H1 (cell line): Measurements from ENCODE around the gene CLIC3. TPM values are rescaled to one million over a fixed set of nuclear protein-coding genes. Genes with fewer than 3 reads are reported as not detected.

Experiments used
- CTCF ChIA-PET: fragments of 300-600 bp; sonication (Branson Sonifier 250); formaldehyde crosslinking; loops from one replicate; lab custom pipeline; 2021; ENCODE audit not compliant: partially characterized antibody; lab: Charles Lee
- POLR2A ChIA-PET: fragments of 300-600 bp; sonication (Branson Sonifier 250); formaldehyde crosslinking; loops from one replicate; lab custom pipeline; 2021; ENCODE audit warnings: inconsistent platforms; ENCODE audit not compliant: partially characterized antibody; lab: Charles Lee
- DNase-seq, 2 experiments: peaks; one replicate each; pipeline versions ENCODE4 v3.0.0 to v3.0.0-alpha.2; 2010 to 2022; ENCODE audit warnings: low spot score in 2 of 2, low read depth in 1 of 2, mixed read lengths in 1 of 2
- FAIRE-seq: peaks from 2 replicates; lab custom pipeline; 2011; peaks lifted over from hg19 to GRCh38; lab: Jason Lieb, UNC
- H2AFZ ChIP-seq: 2 replicates; pipeline ENCODE4 v1.8.1; 2012; ENCODE audit warnings: low read length, inconsistent platforms
- H2AK5ac ChIP-seq: 2 replicates; pipeline ENCODE4 v1.6.1; 2013; ENCODE audit warnings: low read depth, low read length
- H2BK120ac ChIP-seq: replicated peaks from 2 replicates; pipeline ENCODE3; 2013; ENCODE audit warnings: low read depth, low read length, inconsistent platforms
- H2BK12ac ChIP-seq: 2 replicates; pipeline ENCODE4 v1.6.1; 2013; ENCODE audit warnings: low read depth, low read length
- H2BK15ac ChIP-seq: 2 replicates; pipeline ENCODE4 v1.6.1; 2013; ENCODE audit warnings: low read length
- H2BK20ac ChIP-seq: 2 replicates; pipeline ENCODE4 v1.6.1; 2013; ENCODE audit warnings: low read length
- H2BK5ac ChIP-seq: 2 replicates; pipeline ENCODE4 v1.6.1; 2013; ENCODE audit warnings: low read depth, low read length
- H3K14ac ChIP-seq: 2 replicates; pipeline ENCODE4 v1.6.1; 2013; ENCODE audit warnings: inconsistent platforms; ENCODE audit not compliant: insufficient read length
- H3K18ac ChIP-seq: 2 replicates; pipeline ENCODE4 v1.6.1; 2013; ENCODE audit warnings: low read length; ENCODE audit errors: extremely low read depth
- H3K23ac ChIP-seq: 2 replicates; pipeline ENCODE4 v1.6.1; 2013; ENCODE audit warnings: inconsistent platforms; ENCODE audit not compliant: insufficient read length
- H3K23me2 ChIP-seq: 2 replicates; pipeline ENCODE4 v1.6.1; 2013; ENCODE audit warnings: low read depth, low read length
- H3K27ac ChIP-seq: 2 replicates; pipeline ENCODE4 v1.6.1; 2011; ENCODE audit warnings: low read depth, low read length, inconsistent platforms
- H3K27me3 ChIP-seq, 4 experiments: replicated peaks in 1 of 4; 1 replicate in 1 of 4; 2 replicates in 3 of 4; pipeline versions ENCODE4 v1.6.1 to v1.8.1; 2011 to 2013; ENCODE audit warnings: low read length in 3 of 4, mild to moderate bottlenecking in 3 of 4, inconsistent platforms in 2 of 4, mixed read lengths in 2 of 4, moderate library complexity in 1 of 4; ENCODE audit not compliant: control insufficient read depth in 3 of 4, insufficient read depth in 3 of 4; ENCODE audit errors: extremely low read depth in 1 of 4
- H3K36me3 ChIP-seq, 4 experiments: 2 replicates each; pipeline versions ENCODE4 v1.6.1 to v1.8.1; 2011 to 2013; ENCODE audit warnings: mild to moderate bottlenecking in 4 of 4, low read length in 3 of 4, moderate library complexity in 2 of 4, control low read depth in 1 of 4, inconsistent platforms in 1 of 4; ENCODE audit not compliant: insufficient read depth in 4 of 4, control insufficient read depth in 2 of 4
- H3K4ac ChIP-seq: replicated peaks from 2 replicates; pipeline ENCODE3; 2013; ENCODE audit warnings: low read length, low read depth, mixed read lengths, inconsistent platforms; ENCODE audit not compliant: insufficient read length
- H3K4me1 ChIP-seq, 4 experiments: replicated peaks in 1 of 4; 1 replicate in 1 of 4; 2 replicates in 3 of 4; pipeline versions ENCODE4 v1.6.1 to v1.8.1; 2011 to 2013; ENCODE audit warnings: low read length in 3 of 4, inconsistent platforms in 2 of 4, mixed read lengths in 1 of 4; ENCODE audit not compliant: insufficient read depth in 4 of 4, control insufficient read depth in 3 of 4
- H3K4me2 ChIP-seq, 2 experiments: 2 replicates each; pipeline versions ENCODE4 v1.6.1 to v1.8.1; 2011 to 2013; ENCODE audit warnings: low read depth in 2 of 2, low read length in 2 of 2, control low read depth in 1 of 2, inconsistent platforms in 1 of 2, mild to moderate bottlenecking in 1 of 2; ENCODE audit not compliant: insufficient read depth in 1 of 2
- H3K4me3 ChIP-seq, 4 experiments: fragments of 200-600, 300-600 bp in 1 of 4; sonication (generic), shearing (Covaris generic), sonication (Bioruptor Twin) in 1 of 4; 2 replicates each; pipeline versions ENCODE4 v1.5.1 to v1.8.1; 2011 to 2016; ENCODE audit warnings: low read length in 4 of 4, low read depth in 3 of 4, control low read depth in 2 of 4, inconsistent platforms in 2 of 4, mild to moderate bottlenecking in 2 of 4, mixed read lengths in 1 of 4, moderate library complexity in 1 of 4; ENCODE audit not compliant: insufficient read depth in 2 of 4; ENCODE audit errors: extremely low read depth in 1 of 4
- H3K56ac ChIP-seq: replicated peaks from 2 replicates; pipeline ENCODE3; 2013; ENCODE audit warnings: low read depth, mild to moderate bottlenecking, mixed read lengths, low read length, inconsistent platforms; ENCODE audit not compliant: insufficient read length
- H3K79me1 ChIP-seq: 2 replicates; pipeline ENCODE4 v1.6.1; 2013; ENCODE audit warnings: low read depth, low read length, control low read depth
- H3K79me2 ChIP-seq, 2 experiments: 2 replicates each; pipeline versions ENCODE4 v1.6.1 to v1.8.1; 2012 to 2013; ENCODE audit warnings: low read length in 2 of 2, mild to moderate bottlenecking in 2 of 2, inconsistent platforms in 1 of 2; ENCODE audit not compliant: insufficient read depth in 2 of 2, control insufficient read depth in 1 of 2
- H3K9ac ChIP-seq, 4 experiments: replicated peaks in 1 of 4; 1 replicate in 1 of 4; 2 replicates in 3 of 4; pipeline versions ENCODE4 v1.6.1 to v1.8.1; 2011 to 2013; ENCODE audit warnings: low read depth in 3 of 4, low read length in 3 of 4, control low read depth in 2 of 4, mild to moderate bottlenecking in 2 of 4, moderate library complexity in 2 of 4, inconsistent platforms in 1 of 4; ENCODE audit errors: extremely low read depth in 1 of 4
- H3K9me3 ChIP-seq, 2 experiments: 2 replicates each; pipeline versions ENCODE4 v1.6.1 to v1.8.1; 2012 to 2013; ENCODE audit warnings: mild to moderate bottlenecking in 2 of 2, moderate library complexity in 2 of 2, control low read depth in 1 of 2, inconsistent platforms in 1 of 2, low read depth in 1 of 2, low read length in 1 of 2, mixed read lengths in 1 of 2; ENCODE audit not compliant: insufficient read depth in 2 of 2
- H4K20me1 ChIP-seq, 2 experiments: replicated peaks in 1 of 2; 2 replicates each; pipeline versions ENCODE3 to v1.8.1; 2011 to 2013; ENCODE audit warnings: inconsistent platforms in 2 of 2, low read length in 2 of 2, mild to moderate bottlenecking in 1 of 2; ENCODE audit not compliant: insufficient read depth in 2 of 2, control insufficient read depth in 1 of 2
- H4K5ac ChIP-seq: 2 replicates; pipeline ENCODE4 v1.6.1; 2013; ENCODE audit warnings: low read length, low read depth, mixed read lengths, inconsistent platforms; ENCODE audit not compliant: insufficient read length
- H4K8ac ChIP-seq: 2 replicates; pipeline ENCODE4 v1.8.0; 2013; ENCODE audit warnings: mild to moderate bottlenecking, moderate library complexity, low read length, inconsistent platforms; ENCODE audit not compliant: insufficient read depth; ENCODE audit errors: extremely low read depth
- H4K91ac ChIP-seq: replicated peaks from 2 replicates; pipeline ENCODE3; 2013; ENCODE audit warnings: low read length, mixed read lengths, inconsistent platforms; ENCODE audit not compliant: insufficient read length
- ASH2L ChIP-seq: fragments of 200-600, 300-600 bp; sonication (generic); IDR thresholded peaks from one replicate; pipeline ENCODE4 v1.7.1; 2017; ENCODE audit warnings: low read length
- BCL11A ChIP-seq, 2 experiments: IDR thresholded peaks; one replicate each; pipeline ENCODE4 v1.6.1; 2011; ENCODE audit warnings: low read depth in 2 of 2, low read length in 2 of 2, mild to moderate bottlenecking in 2 of 2
- GTF2F1 ChIP-seq: IDR thresholded peaks from 2 replicates; pipeline ENCODE4 v1.6.1; 2012; ENCODE audit warnings: low read depth, low read length, improper control_type of control experiment, borderline replicate concordance
- MAFK ChIP-seq: IDR thresholded peaks from 2 replicates; pipeline ENCODE4 v1.6.1; 2012; ENCODE audit warnings: low read depth, mild to moderate bottlenecking, improper control_type of control experiment, low read length
- POU5F1 ChIP-seq: IDR thresholded peaks from 2 replicates; pipeline ENCODE4 v1.6.1; 2011; ENCODE audit warnings: low read depth, mild to moderate bottlenecking, low read length, moderate library complexity
- RNF2 ChIP-seq: fragments of 200-900, 300-1000 bp; sonication (generic); IDR thresholded peaks from 2 replicates; pipeline ENCODE4 v1.7.1; 2016; ENCODE audit warnings: borderline replicate concordance, low read depth, mild to moderate bottlenecking, antibody characterized with exemption, low read length; ENCODE audit not compliant: poor library complexity, severe bottlenecking; ENCODE audit errors: missing control alignments
- WGBS, 2 experiments: shearing (Covaris generic) in 1 of 2; methylation state at CpG; one replicate each; pipeline versions ENCODE4 v1.1.6 to v1.1.7; 2013 to 2015; ENCODE audit warnings: low lambda C conversion rate in 2 of 2, mixed read lengths in 2 of 2, inconsistent platforms in 1 of 2, low coverage in 1 of 2, missing lambda C conversion rate in 1 of 2; ENCODE audit not compliant: insufficient replicate concordance in 2 of 2, insufficient coverage in 1 of 2, insufficient read length in 1 of 2; ENCODE audit errors: extremely low coverage in 1 of 2, missing lambda C conversion rate in 1 of 2; 5-methylcytosine and 5-hydroxymethylcytosine counted together
- polyA plus RNA-seq, 7 experiments: library from polyadenylated mRNA; depleted of rRNA in 3 of 7; stranded (reverse) in 5 of 7; unstranded in 2 of 7; fragments of >200 nt in 5 of 7; fragments of 200-250 nt in 2 of 7; gene quantifications; 1 replicate in 5 of 7; 2 replicates in 1 of 7; 4 replicates in 1 of 7; pipeline versions ENCODE4 v1.2.1 to v1.2.3, GENCODE V29; 2011 to 2013; ENCODE audit warnings: missing spikeins in 2 of 7, mixed read lengths in 2 of 7
- total RNA-seq: library from RNA; stranded (reverse); fragmentation: NEBNext Ultra II Directional; extraction: Animal tissue kit (Norgen Biotek cat#: 25700); gene quantifications from 2 replicates; pipeline ENCODE4 v1.2.1, GENCODE V29; 2021
- TF ChIP-seq, protein P1 (sequence below): IDR thresholded peaks from 2 replicates; pipeline ENCODE4 v1.6.1; 2011; ENCODE audit warnings: low read length, improper control_type of control experiment
- TF ChIP-seq, protein P2 (sequence below), 3 experiments: IDR thresholded peaks; 1 replicate in 2 of 3; 2 replicates in 1 of 3; pipeline versions ENCODE4 v1.5.1 to v1.6.1; 2011; ENCODE audit warnings: low read length in 3 of 3, mild to moderate bottlenecking in 3 of 3, inconsistent platforms in 2 of 3, low read depth in 1 of 3, moderate library complexity in 1 of 3; ENCODE audit not compliant: insufficient read depth in 1 of 3; ENCODE audit errors: control extremely low read depth in 1 of 3

The CLIC3 gene
- total and polyA plus RNA-seq, 2 of the 8 experiments (the other 6 are each of a cell fraction or from before 2014, with no cell fraction given) = 0.12 TPM; not detected in 1

DNA sequence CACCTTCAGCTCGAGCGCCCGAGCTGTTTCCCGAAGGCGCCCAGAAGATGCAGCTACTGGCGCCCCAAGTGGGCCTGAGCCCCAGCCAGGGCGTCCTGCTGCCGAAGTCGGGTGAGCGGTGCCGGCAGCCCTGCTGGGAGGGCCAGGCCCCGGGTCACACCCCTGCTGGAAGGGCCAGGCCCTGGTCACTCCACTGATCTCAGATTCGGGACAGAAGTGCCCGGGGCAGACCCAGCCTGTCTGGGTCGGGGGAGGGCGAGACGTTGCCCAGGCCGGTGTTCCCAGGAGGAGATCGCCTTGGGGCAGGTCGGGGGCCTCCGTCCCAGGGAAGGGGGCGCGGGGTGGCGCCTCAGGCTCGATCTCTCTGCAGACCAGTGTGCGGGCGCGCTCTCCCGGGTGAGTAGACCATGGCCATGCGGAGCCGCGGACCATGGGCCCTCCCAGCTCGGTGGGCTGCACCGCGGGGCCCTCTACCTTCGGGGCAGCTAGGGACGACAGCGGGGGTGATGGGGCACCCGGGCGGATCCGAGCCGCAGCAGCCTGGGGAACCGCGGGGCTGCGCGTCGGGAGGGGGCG lies 11.3 kb downstream of the CLIC3 start:
- Histone ChIP-seq H4K20me1 (peaks cover 0 to 1% of the 10 kb centered on the region in 2 experiments), H3K27me3 (peaks cover 13 to 39% (median 35%) of the 10 kb centered on the region in 4 experiments), H2BK120ac (no peak overlapping the region), H2BK15ac (no peak overlapping the region), H2AK5ac (no peak overlapping the region), H3K36me3 (no peaks in the 10 kb centered on the region), H3K79me2 (no peaks in the 10 kb centered on the region), H2BK20ac (no peak overlapping the region), H3K4me1 (peaks cover 0 to 4% (median 2%) of the 10 kb centered on the region in 4 experiments; a peak in 2 of 7 replicates), H3K4me3 (peak overlapping the region; percentile 21 to 68 (median 44)), H3K4me2 (peak overlapping the region; percentile 69 to 87), H2AFZ (no peak overlapping the region), H4K5ac (no peak overlapping the region), H2BK12ac (no peak overlapping the region), H3K56ac (no peak overlapping the region), H3K18ac (no peak overlapping the region; the same call in 1 of the 2 replicates), H3K79me1 (no peaks in the 10 kb centered on the region), H3K4ac (no peak overlapping the region), H3K9ac (no peak overlapping the region), H3K23ac (no peak overlapping the region), H4K91ac (no peak overlapping the region), H4K8ac (no peak overlapping the region), H3K9me3 (no peaks in the 10 kb centered on the region), H3K27ac (no peak overlapping the region), H3K23me2 (peaks cover 12% of the 10 kb centered on the region; the same call in 1 of the 2 replicates), H2BK5ac (no peak overlapping the region), H3K14ac (no peak overlapping the region)
- ChIA-PET POLR2A (interaction anchor here (0.5 to 1.1 kb wide), 2 partner anchors 11 to 152 kb away, joined by 3 to 4 read pairs; partner anchors contain the start of gene CLIC3), CTCF (interaction anchor here (0.9 to 2.2 kb wide), 9 partner anchors 11 to 141 kb away, joined by 3 to 9 read pairs (median 4); partner anchors contain the start of gene SAPCD2)
- FAIRE-seq (no peak), DNase-seq (peak in 1 of 2 experiments; percentile 70)
- 5% methylated on average over 26 of the region's 48 CpGs; no CpG with 5 or more reads in 1 of the 2 experiments for WGBS, 2 experiments
- TF ChIP-seq POU5F1 (no peak), BCL11A (IDR thresholded peaks at IDR 0.05; ENCODE audit: low read depth in 2 of 2, low read length in 2 of 2) (no peak), GTF2F1 (no peak), ASH2L (no peak), MAFK (no peak), RNF2 (no peak)
- TF ChIP-seq, protein P1, sequence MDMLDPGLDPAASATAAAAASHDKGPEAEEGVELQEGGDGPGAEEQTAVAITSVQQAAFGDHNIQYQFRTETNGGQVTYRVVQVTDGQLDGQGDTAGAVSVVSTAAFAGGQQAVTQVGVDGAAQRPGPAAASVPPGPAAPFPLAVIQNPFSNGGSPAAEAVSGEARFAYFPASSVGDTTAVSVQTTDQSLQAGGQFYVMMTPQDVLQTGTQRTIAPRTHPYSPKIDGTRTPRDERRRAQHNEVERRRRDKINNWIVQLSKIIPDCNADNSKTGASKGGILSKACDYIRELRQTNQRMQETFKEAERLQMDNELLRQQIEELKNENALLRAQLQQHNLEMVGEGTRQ = no peak
- TF ChIP-seq, protein P2, sequence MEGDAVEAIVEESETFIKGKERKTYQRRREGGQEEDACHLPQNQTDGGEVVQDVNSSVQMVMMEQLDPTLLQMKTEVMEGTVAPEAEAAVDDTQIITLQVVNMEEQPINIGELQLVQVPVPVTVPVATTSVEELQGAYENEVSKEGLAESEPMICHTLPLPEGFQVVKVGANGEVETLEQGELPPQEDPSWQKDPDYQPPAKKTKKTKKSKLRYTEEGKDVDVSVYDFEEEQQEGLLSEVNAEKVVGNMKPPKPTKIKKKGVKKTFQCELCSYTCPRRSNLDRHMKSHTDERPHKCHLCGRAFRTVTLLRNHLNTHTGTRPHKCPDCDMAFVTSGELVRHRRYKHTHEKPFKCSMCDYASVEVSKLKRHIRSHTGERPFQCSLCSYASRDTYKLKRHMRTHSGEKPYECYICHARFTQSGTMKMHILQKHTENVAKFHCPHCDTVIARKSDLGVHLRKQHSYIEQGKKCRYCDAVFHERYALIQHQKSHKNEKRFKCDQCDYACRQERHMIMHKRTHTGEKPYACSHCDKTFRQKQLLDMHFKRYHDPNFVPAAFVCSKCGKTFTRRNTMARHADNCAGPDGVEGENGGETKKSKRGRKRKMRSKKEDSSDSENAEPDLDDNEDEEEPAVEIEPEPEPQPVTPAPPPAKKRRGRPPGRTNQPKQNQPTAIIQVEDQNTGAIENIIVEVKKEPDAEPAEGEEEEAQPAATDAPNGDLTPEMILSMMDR (IDR thresholded peaks at IDR 0.05; ENCODE audit: control extremely low read depth in 1 of 3, insufficient read depth in 1 of 3, low read depth in 1 of 3, low read length in 3 of 3) = no peak
